Erythroblast (primary cell): ENCODE data around the gene GABBR2.

ENCODE experiments used
- GATA1 ChIP-seq: IDR thresholded peaks from 2 replicates; pipeline ENCODE4 v1.6.1; 2011; ENCODE audit warnings: low read depth, mild to moderate bottlenecking, control low read depth, low read length, moderate library complexity
- POLR2A ChIP-seq: IDR thresholded peaks from 2 replicates; pipeline ENCODE4 v1.6.1; 2011; ENCODE audit warnings: mild to moderate bottlenecking, low read length

GRCh38 chr9:98359569-98359968, 349.2 kb downstream of the GABBR2 start:
- TF ChIP-seq POLR2A (no peak), GATA1 (no peak)
